HepG2 (cell line): ENCODE results near the gene GTPBP6.

Experiments
- ATF6 ChIP-seq: sonication (generic); formaldehyde crosslinking; conservative IDR thresholded peaks from 2 replicates; pipeline ENCODE4 v1.4.0; 2020; ENCODE audit warnings: missing genetic modification reagents
- CTCF ChIP-seq: sonication (generic); formaldehyde crosslinking; IDR thresholded peaks from 2 replicates; pipeline ENCODE4 v1.5.0; 2020; ENCODE audit warnings: mild to moderate bottlenecking, missing genetic modification reagents, moderate library complexity
- EZH2 ChIP-seq: conservative IDR thresholded peaks from 2 replicates; pipeline ENCODE4 v1.6.1; 2012; ENCODE audit warnings: mild to moderate bottlenecking, low read depth, low read length, moderate library complexity
- HMG20A ChIP-seq: IDR thresholded peaks from 2 replicates; pipeline ENCODE4 v1.6.1; 2016; ENCODE audit warnings: borderline replicate concordance
- KAT7 ChIP-seq: IDR thresholded peaks from 2 replicates; pipeline ENCODE4 v1.6.1; 2018; ENCODE audit warnings: borderline replicate concordance, missing compliant biosample characterization
- MLX ChIP-seq: IDR thresholded peaks from 2 replicates; pipeline ENCODE4 v1.6.1; 2016
- PBX2 ChIP-seq: IDR thresholded peaks from 2 replicates; pipeline ENCODE4 v1.6.1; 2016; ENCODE audit warnings: control low read depth
- RXRA ChIP-seq: sonication (generic); formaldehyde crosslinking; IDR thresholded peaks from 2 replicates; pipeline ENCODE4 v1.5.1; 2020; ENCODE audit warnings: missing genetic modification reagents
- ZNF232 ChIP-seq: sonication (generic); formaldehyde crosslinking; IDR thresholded peaks from 2 replicates; pipeline ENCODE4 v1.4.0; 2020; ENCODE audit warnings: missing genetic modification reagents, borderline replicate concordance

- no peak for TF ChIP-seq ATF6 (CRISPR knock-in tag)
- no peak for TF ChIP-seq MLX (CRISPR knock-in tag)
- no peak for TF ChIP-seq RXRA (CRISPR knock-in tag)
- no peak for TF ChIP-seq HMG20A (CRISPR knock-in tag)
- TF ChIP-seq EZH2, result no peak
- TF ChIP-seq CTCF, result no peak
- no peak for TF ChIP-seq PBX2 (CRISPR knock-in tag)
- no peak for TF ChIP-seq KAT7 (CRISPR knock-in tag)
- TF ChIP-seq ZNF232, result no peak
Observed at GRCh38 chrX:331825-332495, 13.4 kb upstream of the GTPBP6 start.
